HG02973 (cell line): ENCODE data around the gene PRM1.

ENCODE experiments used
- ATAC-seq: cut with Tn5 transposase; IDR thresholded peaks from one replicate; pipeline ENCODE4 v1.9.1; 2021; ENCODE audit warnings: moderate library complexity; ENCODE audit not compliant: unreplicated experiment

PRM1 gene

DNA sequence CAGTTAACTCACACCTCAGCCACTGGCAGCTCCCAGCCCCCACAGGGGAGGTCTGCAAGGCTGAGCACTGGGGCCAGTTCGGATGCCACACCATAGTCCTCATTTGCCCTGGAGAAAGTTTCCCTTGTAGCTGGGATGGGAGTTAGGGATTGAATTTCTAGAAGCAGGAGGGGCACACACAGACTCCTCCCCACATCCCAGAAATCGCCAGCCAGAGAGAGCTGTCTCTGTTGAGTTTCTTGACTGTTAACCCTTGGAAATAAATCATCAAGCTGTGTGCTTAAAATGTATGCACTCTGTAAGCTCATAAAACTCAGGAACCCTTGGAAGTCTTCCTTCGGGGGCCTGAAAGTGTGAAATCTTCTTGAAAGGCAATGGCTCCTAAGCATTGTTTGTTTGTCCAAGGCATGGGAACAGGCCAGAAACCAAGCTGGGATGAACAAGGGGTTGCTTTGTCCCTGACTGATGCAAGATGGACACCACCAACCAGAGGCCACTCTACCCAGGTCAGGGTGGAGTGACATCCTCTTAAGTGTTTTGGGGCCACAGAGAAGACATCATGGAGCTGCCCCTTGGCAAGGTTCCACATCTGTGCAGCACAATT lies 7.3 kb downstream of the PRM1 start:
- no peak for ATAC-seq

GRCh38 chr16:11272921-11273720 lies 8.0 kb downstream of the PRM1 start, which contains the start of gene PRM3:
Gene PRM3 (minus strand): TSS chr16:11273629. CDS start chr16:11273595, 34 bp downstream.
- no peak for ATAC-seq

DNA sequence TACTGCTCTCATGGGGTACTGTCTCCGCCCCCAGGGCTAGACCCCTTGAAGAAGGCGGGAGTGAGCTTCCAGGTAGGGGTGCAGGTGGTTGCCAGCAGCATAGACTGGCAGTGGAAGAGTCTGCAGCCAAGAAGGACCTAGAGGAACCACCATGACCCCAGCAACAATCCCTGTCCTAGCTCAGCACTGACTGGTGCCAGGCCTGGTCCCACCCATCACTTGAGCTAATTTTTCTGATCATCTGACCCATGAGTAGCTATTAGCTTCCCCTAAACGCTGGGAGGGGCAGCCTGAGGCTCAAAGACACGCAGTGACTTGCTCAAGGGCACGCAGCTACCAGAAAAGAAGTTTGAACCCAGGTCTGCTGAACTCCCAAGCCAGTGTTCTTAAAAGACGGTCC lies 8.6 kb downstream of the PRM1 start:
- ATAC-seq = no peak

- no peak for ATAC-seq
Measured at GRCh38 chr16:11271610-11272009, 9.5 kb downstream of the PRM1 start.

GRCh38 chr16:11270602-11271162 lies 10.4 kb downstream of the PRM1 start:
- no peak for ATAC-seq

DNA sequence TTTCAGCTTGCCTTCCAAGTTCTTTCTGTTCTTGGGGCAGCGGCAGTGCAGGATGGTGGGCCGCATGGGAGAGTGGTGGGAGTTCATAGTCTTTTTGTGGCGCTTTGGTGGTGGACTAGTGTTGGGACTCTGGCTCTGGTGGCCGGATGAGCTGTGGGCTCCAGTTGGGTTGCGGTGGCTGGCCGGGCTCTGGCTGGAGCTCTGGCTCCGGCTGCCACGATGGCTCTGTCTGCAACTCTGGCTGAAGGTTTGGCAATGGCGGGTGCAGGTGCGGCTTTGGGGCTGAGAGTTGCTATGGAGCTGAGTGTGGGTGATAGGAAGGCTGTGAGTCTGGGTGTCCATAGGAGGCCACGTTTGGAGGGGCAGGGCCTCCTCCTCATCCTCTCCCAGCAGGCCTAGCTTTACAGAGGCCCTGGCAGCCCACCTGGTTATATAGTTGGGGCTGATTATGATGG lies 12.2 kb downstream of the PRM1 start, which contains the start of gene TNP2:
TNP2 (minus strand) TSS at position 405 of the 455 bp plus-strand sequence; CDS start at position 342, 63 bp downstream.
- no peak for ATAC-seq

GRCh38 chr16:11265124-11265523 lies 16.0 kb downstream of the PRM1 start:
- no peak for ATAC-seq

DNA sequence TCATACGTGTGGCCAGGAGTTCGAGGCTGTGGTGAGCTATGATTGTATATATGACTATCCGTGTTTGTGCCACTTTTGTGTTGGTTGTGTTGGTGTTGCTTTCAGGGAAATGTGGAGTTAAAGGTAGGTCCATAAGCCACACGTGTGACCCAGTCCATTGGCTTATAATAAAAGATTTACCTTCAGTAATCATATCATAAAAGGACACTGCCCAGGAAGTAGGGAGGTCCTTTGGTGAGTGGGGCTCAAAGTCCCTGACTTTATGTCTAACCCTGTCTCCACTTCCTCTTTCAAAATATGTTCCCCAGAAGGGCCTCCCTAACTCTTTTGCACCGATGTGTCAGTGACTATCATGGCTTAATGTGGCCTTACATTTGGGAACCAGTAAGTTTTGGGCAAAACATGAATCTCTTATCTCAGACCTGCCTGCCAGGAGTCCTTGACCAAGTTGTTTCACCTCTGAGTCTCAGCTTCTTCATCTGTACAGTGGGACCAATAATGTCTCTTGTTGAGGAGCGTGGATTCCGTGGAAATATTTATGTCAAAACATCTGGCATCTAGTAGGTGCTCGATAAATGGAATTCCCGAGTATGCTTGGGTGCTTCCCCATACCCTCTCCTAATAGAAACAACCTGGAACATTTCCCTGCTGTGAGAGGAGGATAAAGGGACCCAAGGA lies 16.8 kb downstream of the PRM1 start:
- ATAC-seq = no peak

DNA sequence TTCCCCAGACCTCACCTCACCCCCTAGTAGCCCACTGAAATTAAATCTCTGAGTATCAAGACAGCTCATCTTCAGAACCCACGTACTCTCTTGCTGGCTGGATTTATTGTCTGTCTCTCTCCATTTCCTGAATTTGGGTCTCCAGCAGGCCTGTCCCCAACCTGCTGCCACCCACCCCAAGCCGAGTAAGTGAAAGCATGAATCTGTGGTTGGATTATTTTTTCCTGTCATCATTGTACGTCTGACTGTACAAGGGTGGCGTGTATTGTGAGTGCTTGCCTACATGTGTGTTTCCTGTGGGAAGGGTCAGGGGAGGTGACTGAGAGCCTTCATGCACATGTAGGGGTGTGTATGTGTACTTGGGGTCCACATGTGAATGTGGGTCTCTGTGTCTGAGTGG lies 17.4 kb downstream of the PRM1 start:
- no peak for ATAC-seq

DNA sequence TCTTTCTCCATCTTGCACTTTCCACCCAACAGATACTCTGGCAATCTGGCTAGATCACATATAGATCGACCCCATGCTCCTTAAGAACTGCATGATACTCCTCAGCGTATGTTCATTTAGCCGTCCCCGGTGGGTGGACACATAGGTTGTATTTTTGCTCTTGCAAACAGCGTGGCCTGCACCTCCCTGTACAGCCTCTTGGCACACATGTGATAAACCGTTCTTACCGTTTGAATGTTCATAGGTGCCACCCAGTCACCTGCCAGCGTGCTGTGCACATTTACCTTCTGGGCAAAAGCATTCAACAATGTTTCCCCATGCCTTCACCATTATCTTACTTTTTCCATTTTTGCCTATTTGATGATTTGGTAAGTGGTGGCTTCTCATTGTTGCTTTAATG lies 18.2 kb downstream of the PRM1 start:
- no peak for ATAC-seq

DNA sequence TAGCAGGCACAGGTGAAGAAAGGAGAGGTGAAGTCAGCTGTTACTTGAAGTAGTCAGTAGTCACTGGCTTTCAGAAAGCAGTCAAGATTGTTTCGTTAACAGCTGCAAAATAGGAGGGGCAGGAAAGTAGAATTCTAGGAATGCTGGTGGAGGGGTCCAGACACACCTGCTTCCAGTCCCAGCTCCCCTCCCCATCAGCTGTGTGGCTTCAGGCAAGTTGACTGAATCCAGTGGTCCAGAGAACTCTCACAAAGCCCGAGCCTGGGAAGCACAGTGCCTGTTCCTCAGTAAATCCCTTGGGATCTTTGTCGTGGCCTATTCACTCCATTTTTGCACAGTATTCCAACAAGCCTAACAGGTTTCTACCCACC lies 20.5 kb downstream of the PRM1 start:
- ATAC-seq = no peak

GRCh38 chr16:11259655-11260595 lies 21.2 kb downstream of the PRM1 start:
- ATAC-seq = no peak

- no peak for ATAC-seq
Measured at GRCh38 chr16:11258553-11259492, 22.3 kb downstream of the PRM1 start.

GRCh38 chr16:11257131-11257938 lies 23.8 kb downstream of the PRM1 start:
- no peak for ATAC-seq

DNA sequence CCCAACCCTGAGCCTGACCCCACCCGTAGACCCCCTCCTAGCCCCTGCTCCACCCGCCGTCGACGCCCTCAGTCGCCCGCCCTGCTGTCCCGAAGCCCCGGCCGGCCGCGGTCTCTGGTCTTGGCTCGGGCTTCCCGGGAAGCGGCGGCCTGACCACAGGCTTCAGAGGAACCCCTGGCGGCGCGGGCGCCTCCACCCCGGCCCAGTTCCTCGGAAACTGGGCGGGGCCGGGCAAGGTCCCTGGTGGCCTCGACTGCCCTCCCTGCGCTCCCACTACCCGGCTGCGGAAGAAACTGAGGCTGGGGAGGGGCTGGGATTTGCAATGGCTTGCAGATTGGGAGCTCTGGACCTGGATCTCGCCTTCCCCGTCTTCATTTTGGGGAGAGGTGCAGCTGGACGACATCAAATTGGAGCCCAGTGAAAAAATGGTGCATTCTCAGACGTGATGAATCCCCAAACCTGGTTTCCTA lies 24.4 kb downstream of the PRM1 start:
- no peak for ATAC-seq

DNA sequence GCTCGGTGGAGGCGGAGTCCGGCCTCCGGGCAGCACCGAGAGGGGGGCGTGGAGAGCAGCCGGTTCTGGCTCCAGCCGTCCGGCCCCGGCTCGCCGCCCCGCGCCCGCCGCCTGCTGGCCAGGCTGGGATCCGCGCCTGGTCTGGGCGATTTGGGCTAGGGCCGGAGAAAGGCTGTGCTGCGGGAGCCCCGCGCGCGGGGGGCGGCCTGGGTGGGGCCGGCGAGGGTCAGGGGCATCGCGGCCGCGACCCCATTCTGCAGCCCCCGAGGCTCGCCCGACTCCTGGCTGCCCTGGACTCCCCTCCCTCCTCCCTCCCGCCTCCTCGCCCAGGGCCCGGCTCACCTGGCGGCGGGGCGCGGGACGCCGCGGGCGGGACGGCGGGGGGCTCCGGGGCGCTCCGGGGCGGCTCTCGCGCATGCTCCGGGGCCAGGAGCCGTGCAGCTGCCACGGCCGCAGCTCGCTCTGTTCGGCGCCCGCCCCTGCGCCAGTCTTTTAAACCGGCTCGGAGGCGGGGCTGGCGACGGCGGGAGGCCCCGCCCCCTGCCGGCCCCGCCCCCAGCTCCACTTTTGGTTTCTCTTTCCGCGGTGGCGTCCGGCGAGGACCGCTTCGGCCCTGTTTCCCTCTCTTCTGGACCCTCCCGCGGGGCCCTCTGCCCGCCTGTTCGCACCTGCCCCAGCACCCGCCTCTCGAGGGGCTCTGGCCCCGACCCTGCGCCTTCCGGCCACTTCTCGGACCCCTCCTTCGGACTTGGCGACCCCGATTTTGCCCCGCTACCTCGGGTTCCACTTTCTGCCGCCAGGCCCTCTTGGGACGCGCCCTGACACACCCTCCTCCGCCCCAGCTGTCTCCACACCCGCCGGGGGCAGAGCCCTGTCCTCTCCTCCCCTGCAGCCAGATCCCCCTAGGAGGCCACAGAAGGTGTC lies 25.1 kb downstream of the PRM1 start, which contains the start of gene SOCS1:
SOCS1 (minus strand) TSS at position 468 of the 924 bp plus-strand sequence. CDS start 726 bp downstream, outside the sequence.
- ATAC-seq = peak; percentile 42
